ENCODE measurements around the gene CDCA4. TPM values are rescaled to one million over a fixed set of nuclear protein-coding genes. Genes with fewer than 3 reads are reported as not detected.
A peak's percentile ranks its signal among the peaks of the same experiment; 100 is the strongest.

Gene CDCA4
- total RNA-seq, 3 donors from 2014 or later, result 4.3 to 8.7 (median 5.6) TPM

DNA sequence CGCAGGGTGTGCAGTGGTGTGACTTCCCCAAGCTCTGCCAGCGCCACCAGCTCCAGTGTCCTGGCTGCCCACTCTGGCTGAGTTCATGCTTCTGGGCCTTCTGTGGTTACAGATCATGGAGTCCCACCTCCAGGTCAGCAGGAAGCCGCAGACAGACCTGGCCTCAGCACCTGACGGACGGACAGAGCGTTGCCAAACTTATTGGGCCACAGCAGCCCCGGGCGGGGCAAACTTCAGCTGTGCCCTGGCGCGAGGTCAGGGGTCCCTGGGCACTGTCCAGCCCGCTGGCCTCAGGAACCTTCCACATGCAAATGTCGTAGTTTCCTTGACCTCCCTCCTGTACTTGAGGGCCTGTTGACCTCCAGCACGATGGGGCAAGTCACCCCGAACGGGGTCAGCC lies 33.1 kb upstream of the CDCA4 start:
- peaks cover 6% of the 10 kb centered on the region for H3K4me1 ChIP-seq (ENCODE audit: low read depth)
- TF ChIP-seq, protein P1, sequence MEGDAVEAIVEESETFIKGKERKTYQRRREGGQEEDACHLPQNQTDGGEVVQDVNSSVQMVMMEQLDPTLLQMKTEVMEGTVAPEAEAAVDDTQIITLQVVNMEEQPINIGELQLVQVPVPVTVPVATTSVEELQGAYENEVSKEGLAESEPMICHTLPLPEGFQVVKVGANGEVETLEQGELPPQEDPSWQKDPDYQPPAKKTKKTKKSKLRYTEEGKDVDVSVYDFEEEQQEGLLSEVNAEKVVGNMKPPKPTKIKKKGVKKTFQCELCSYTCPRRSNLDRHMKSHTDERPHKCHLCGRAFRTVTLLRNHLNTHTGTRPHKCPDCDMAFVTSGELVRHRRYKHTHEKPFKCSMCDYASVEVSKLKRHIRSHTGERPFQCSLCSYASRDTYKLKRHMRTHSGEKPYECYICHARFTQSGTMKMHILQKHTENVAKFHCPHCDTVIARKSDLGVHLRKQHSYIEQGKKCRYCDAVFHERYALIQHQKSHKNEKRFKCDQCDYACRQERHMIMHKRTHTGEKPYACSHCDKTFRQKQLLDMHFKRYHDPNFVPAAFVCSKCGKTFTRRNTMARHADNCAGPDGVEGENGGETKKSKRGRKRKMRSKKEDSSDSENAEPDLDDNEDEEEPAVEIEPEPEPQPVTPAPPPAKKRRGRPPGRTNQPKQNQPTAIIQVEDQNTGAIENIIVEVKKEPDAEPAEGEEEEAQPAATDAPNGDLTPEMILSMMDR (IDR thresholded peaks at IDR 0.05), result no peak
- intact Hi-C loops (cut with DNase I, micrococcal nuclease), result no loop called here
- no peaks in the 10 kb centered on the region for H3K9me3 ChIP-seq
- ATAC-seq (no peak), DNase-seq (peak in 1 of 3 donors; percentile 43)
- no peaks in the 10 kb centered on the region for H3K36me3 ChIP-seq (ENCODE audit: low read depth)
- no peak overlapping the region for H3K4me3 ChIP-seq

DNA sequence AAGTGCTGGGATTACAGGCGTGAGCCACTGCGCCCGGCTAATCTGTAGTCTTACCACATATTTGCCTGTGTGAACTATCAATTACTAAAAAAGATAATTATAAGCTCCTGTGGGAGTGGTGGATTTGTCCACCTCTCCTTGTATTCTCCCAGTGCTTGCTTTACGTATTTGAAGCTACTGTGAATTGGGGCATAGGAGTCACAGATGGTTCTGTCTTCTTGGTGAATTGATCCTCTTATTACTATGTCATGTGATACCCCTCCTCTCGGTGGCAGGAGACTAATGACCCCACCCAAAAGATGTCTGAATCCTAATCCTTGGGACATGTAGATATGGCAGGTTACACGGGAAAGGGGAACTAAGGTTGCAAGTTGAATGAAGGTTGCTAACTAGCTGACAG lies 32.5 kb upstream of the CDCA4 start:
- H3K4me1 ChIP-seq (ENCODE audit: low read depth), result peaks cover 6% of the 10 kb centered on the region
- no peak overlapping the region for H3K4me3 ChIP-seq
- TF ChIP-seq, protein P1 (IDR thresholded peaks at IDR 0.05), result no peak
- ATAC-seq (no peak), DNase-seq (no peak)
- H3K36me3 ChIP-seq (ENCODE audit: low read depth), result no peaks in the 10 kb centered on the region
- H3K9me3 ChIP-seq, result no peaks in the 10 kb centered on the region
- intact Hi-C loops (cut with DNase I, micrococcal nuclease), result no loop called here

DNA sequence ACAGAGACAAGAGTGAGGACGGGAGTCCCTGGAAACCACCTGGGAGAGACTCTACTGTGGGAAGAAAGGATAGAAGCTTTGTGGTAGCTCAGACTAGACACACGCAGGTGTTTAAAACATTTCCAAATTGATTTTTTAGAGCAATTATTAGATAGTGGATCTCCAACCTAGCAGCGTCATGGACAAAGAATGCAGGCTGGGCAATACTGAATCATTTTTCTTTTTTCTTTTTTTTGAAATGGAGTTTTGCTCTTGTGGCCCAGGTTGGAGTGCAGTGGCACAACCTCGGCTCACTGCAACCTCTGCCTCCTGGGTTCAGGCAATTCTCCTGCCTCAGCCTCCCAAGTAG lies 31.2 kb upstream of the CDCA4 start:
- no peak for DNase-seq
- Histone ChIP-seq H3K4me3 (no peak overlapping the region), H3K36me3 (ENCODE audit: low read depth) (no peaks in the 10 kb centered on the region), H3K9me3 (no peaks in the 10 kb centered on the region), H3K4me1 (ENCODE audit: low read depth) (peaks cover 6% of the 10 kb centered on the region)
- no peak for ATAC-seq
- TF ChIP-seq, protein P1 (IDR thresholded peaks at IDR 0.05), result no peak
- intact Hi-C loops (cut with DNase I, micrococcal nuclease), result no loop called here

DNA sequence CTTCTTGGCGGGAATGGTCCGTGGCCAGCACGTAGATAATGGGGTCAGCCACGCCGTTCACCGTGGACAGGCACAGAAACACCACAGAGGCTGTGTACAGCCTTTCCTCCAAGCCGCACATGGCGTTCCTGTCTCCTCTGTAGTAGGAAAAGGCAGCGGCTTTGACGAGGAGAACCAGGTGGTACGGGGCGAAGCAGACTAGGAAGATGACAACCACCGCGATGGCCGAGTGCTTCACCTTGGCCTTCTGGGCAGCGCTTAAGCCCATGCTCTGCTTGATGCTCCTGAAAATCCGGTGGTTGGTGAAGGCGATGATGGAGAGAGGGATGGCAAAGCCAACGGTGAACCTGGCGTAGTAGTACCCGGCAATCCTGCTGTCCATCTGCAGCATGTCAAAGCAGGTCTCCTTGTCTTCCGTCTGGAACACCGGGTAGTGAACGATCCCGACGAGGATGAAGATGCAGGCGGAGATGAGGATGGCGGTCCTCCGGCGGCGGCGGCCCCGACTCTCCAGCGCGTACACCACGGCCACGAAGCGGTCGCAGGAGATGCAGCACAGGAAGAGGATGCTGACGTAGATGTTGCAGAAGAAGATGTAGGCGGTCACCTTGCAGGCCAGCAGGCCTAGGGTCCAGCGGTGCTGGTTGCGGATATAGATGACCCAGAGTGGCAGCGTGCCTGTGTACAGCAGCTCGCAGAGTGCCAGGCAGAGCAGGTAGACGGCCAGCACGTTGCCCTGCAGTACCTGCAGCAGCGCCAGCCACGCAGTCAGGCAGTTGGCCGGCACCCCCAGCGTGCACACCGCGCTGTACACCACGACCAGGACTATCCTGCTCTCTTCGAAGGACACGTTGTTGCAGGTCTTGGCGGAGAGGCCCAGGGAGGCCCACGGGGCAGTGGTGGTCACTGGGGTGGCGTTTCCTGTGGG lies 30.6 kb upstream of the CDCA4 start:
- ATAC-seq (no peak), DNase-seq (peak in 1 of 3 donors; percentile 40)
- Histone ChIP-seq H3K36me3 (ENCODE audit: low read depth) (no peaks in the 10 kb centered on the region), H3K4me1 (ENCODE audit: low read depth) (peaks cover 6% of the 10 kb centered on the region), H3K9me3 (no peaks in the 10 kb centered on the region), H3K4me3 (no peak overlapping the region)
- intact Hi-C loops (cut with DNase I, micrococcal nuclease), result no loop called here
- TF ChIP-seq, protein P1 (IDR thresholded peaks at IDR 0.05), result no peak

DNA sequence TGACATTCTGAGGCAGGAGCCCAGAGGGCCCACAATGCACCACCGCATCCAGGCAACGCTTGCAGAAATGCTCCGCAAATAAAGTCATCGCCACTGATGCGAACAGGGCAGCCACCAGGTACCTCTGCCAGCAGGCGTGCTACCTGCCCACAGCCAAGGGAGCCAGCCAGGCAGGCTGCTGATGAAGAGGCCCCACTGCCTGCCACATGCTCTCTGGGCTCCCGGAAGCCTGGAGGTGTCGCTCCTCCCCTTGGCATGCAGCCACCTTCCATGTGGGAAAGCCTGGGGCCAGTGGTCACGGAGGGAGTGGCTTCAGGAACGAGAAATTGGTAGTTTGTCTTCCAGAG lies 29.6 kb upstream of the CDCA4 start:
- peak; percentile 73 for ATAC-seq
- DNase-seq, result peak; percentile 87 to 91 (median 88)
- H3K36me3 ChIP-seq (ENCODE audit: low read depth), result no peaks in the 10 kb centered on the region
- H3K9me3 ChIP-seq, result no peaks in the 10 kb centered on the region
- TF ChIP-seq, protein P1 (IDR thresholded peaks at IDR 0.05), result no peak
- H3K4me3 ChIP-seq, result no peak overlapping the region
- intact Hi-C loops (cut with DNase I, micrococcal nuclease), result no loop called here
- H3K4me1 ChIP-seq (ENCODE audit: low read depth), result peaks cover 10% of the 10 kb centered on the region
